OCI-LY1 (cell line): ENCODE data around the gene PCGF3.

Experiments used
- H2AFZ ChIP-seq: fragments of 200-600 bp; sonication (generic), shearing (Covaris generic); 2 replicates; pipeline ENCODE4 v1.6.0; 2014; ENCODE audit warnings: antibody characterized with exemption, mild to moderate bottlenecking, low read length
- H3F3A ChIP-seq: fragments of 200-600 bp; sonication (generic), shearing (Covaris generic); 2 replicates; pipeline ENCODE4 v1.6.0; 2014; ENCODE audit warnings: mild to moderate bottlenecking, antibody characterized with exemption, low read length, moderate library complexity; ENCODE audit not compliant: insufficient read depth
- H3K27ac ChIP-seq: fragments of 200-600 bp; sonication (generic); 2 replicates; pipeline ENCODE4 v1.5.1; 2014; ENCODE audit warnings: low read length, mixed run types, mild to moderate bottlenecking, low read depth; ENCODE audit not compliant: poor library complexity, severe bottlenecking
- H3K27me3 ChIP-seq: fragments of 200-600 bp; sonication (generic); 2 replicates; pipeline ENCODE4 v1.6.0; 2014; ENCODE audit warnings: antibody characterized with exemption, mild to moderate bottlenecking, low read length, moderate library complexity; ENCODE audit not compliant: insufficient read depth
- H3K36me3 ChIP-seq: fragments of 200-600 bp; sonication (generic); 2 replicates; pipeline ENCODE4 v1.6.1; 2014; ENCODE audit warnings: mild to moderate bottlenecking, antibody characterized with exemption, low read length, moderate library complexity, mixed read lengths; ENCODE audit not compliant: insufficient read depth
- H3K4me1 ChIP-seq: fragments of 200-600 bp; sonication (generic); 2 replicates; pipeline ENCODE4 v1.5.1; 2014; ENCODE audit warnings: mild to moderate bottlenecking, low read length, moderate library complexity; ENCODE audit not compliant: insufficient read depth, severe bottlenecking
- H3K4me2 ChIP-seq: fragments of 200-600 bp; sonication (generic), shearing (Covaris generic); 2 replicates; pipeline ENCODE4 v1.6.1; 2014; ENCODE audit warnings: low read length
- H3K4me3 ChIP-seq: fragments of 200-600 bp; sonication (generic); 2 replicates; pipeline ENCODE4 v1.5.1; 2014; ENCODE audit warnings: low read length, low read depth, mild to moderate bottlenecking, mixed read lengths; ENCODE audit not compliant: poor library complexity, severe bottlenecking
- H3K79me2 ChIP-seq: fragments of 200-600 bp; shearing (Covaris generic); 2 replicates; pipeline ENCODE4 v1.6.1; 2016; ENCODE audit warnings: mixed run types, low read length, mixed read lengths; ENCODE audit not compliant: insufficient read depth
- H3K9ac ChIP-seq: fragments of 200-600 bp; sonication (generic), shearing (Covaris generic); 2 replicates; pipeline ENCODE4 v1.6.1; 2014; ENCODE audit warnings: mild to moderate bottlenecking, low read length, mixed read lengths
- H3K9me2 ChIP-seq: fragments of 200-600 bp; sonication (generic), shearing (Covaris generic); 2 replicates; pipeline ENCODE4 v1.6.1; 2014; ENCODE audit warnings: low read depth, mild to moderate bottlenecking, low read length, mixed read lengths
- H3K9me3 ChIP-seq: fragments of 200-600 bp; shearing (Covaris generic); 2 replicates; pipeline ENCODE4 v1.6.1; 2014; ENCODE audit warnings: low read length, mixed read lengths
- H4K20me1 ChIP-seq: fragments of 200-600 bp; sonication (generic), shearing (Covaris generic); 2 replicates; pipeline ENCODE4 v1.6.0; 2016; ENCODE audit warnings: mild to moderate bottlenecking, low read length; ENCODE audit not compliant: insufficient read depth
- CTCF ChIP-seq: fragments of 200-600 bp; sonication (generic), shearing (Covaris generic); IDR thresholded peaks from 2 replicates; pipeline ENCODE4 v1.5.1; 2017; ENCODE audit warnings: mild to moderate bottlenecking, antibody characterized with exemption, low read length, moderate library complexity, mixed read lengths
- EZH2 ChIP-seq: fragments of 200-600 bp; sonication (generic), shearing (Covaris generic); IDR thresholded peaks from 2 replicates; pipeline ENCODE4 v1.8.0; 2017; ENCODE audit warnings: borderline replicate concordance, mixed run types, mild to moderate bottlenecking, antibody characterized with exemption, low read length, moderate library complexity, mixed read lengths

Gene PCGF3

GRCh38 chr4:671769-672168, 33.9 kb upstream of the PCGF3 start:
- Histone ChIP-seq H3K4me3 (no peak overlapping the region), H3K9me3 (no peaks in the 10 kb centered on the region), H3K36me3 (peaks cover 19% of the 10 kb centered on the region), H3K27ac (no peak overlapping the region), H4K20me1 (no peaks in the 10 kb centered on the region), H3K9me2 (no peaks in the 10 kb centered on the region), H3K4me2 (no peak overlapping the region), H3F3A (no peaks in the 10 kb centered on the region; the same call in 1 of the 2 replicates), H2AFZ (no peak overlapping the region), H3K4me1 (peaks cover 28% of the 10 kb centered on the region), H3K9ac (no peak overlapping the region), H3K27me3 (no peaks in the 10 kb centered on the region), H3K79me2 (no peaks in the 10 kb centered on the region)
- TF ChIP-seq CTCF = no peak
- TF ChIP-seq EZH2 = no peak

GRCh38 chr4:673349-674091, 32.1 kb upstream of the PCGF3 start:
- H3K4me3 ChIP-seq = peak overlapping the region; percentile 79
- no peaks in the 10 kb centered on the region for H3K27me3 ChIP-seq
- H2AFZ ChIP-seq = no peak overlapping the region
- no peaks in the 10 kb centered on the region for H3K9me2 ChIP-seq
- no peak overlapping the region for H3K27ac ChIP-seq
- peak overlapping the region; percentile 83 for H3K4me2 ChIP-seq
- no peaks in the 10 kb centered on the region for H3K9me3 ChIP-seq
- H3F3A ChIP-seq = no peaks in the 10 kb centered on the region; the same call in 1 of the 2 replicates
- H3K9ac ChIP-seq = peak overlapping the region; percentile 71
- no peak for TF ChIP-seq EZH2
- no peak for TF ChIP-seq CTCF
- H4K20me1 ChIP-seq = no peaks in the 10 kb centered on the region
- H3K79me2 ChIP-seq = no peaks in the 10 kb centered on the region
- H3K4me1 ChIP-seq = peaks cover 46% of the 10 kb centered on the region
- H3K36me3 ChIP-seq = peaks cover 19% of the 10 kb centered on the region

- Histone ChIP-seq H3K9ac (peak within 1 kb of the TSS; percentile 88), H3K9me2 (no peaks in the 10 kb centered on the region), H3K27me3 (no peaks in the 10 kb centered on the region), H3K79me2 (no peaks in the 10 kb centered on the region), H3K4me2 (peak within 1 kb of the TSS; percentile 89), H3F3A (no peaks in the 10 kb centered on the region; the same call in 1 of the 2 replicates), H3K9me3 (no peaks in the 10 kb centered on the region), H4K20me1 (no peaks in the 10 kb centered on the region), H3K4me1 (peaks cover 48% of the 10 kb centered on the region), H3K36me3 (peaks cover 19% of the 10 kb centered on the region), H3K4me3 (peak within 1 kb of the TSS; percentile 79), H3K27ac (peak within 1 kb of the TSS; percentile 97), H2AFZ (no peak within 1 kb of the TSS)
- TF ChIP-seq EZH2 (no peak), CTCF (peak; percentile 70)
These were observed 31.2 kb upstream of the PCGF3 start, which contains the start of the genes ATP5ME and MYL5 for GRCh38 chr4:674172-675035. Gene ATP5ME (minus strand): TSS chr4:674276. CDS start chr4:674247, 29 bp downstream. Gene MYL5 (plus strand): TSS chr4:674542. CDS start chr4:678027, 3,485 bp downstream.
